K562 (cell line): ENCODE results near the gene NLRP9. TPM values are rescaled to one million over a fixed set of nuclear protein-coding genes. Genes with fewer than 3 reads are reported as not detected.

ENCODE experiments used
- ATAC-seq: fragments of 200-7000 bp; cut with Tn5 transposase; 3 replicates; pipeline ENCODE4 v1.9.1; 2020; ENCODE audit warnings: moderate library complexity
- BruUV-seq: library from RNA; stranded (reverse); fragments of 400-500 nt; replicated peaks from 2 replicates; lab custom pipeline; 2021; lab: Mats Ljungman, UMichigan
- CTCF ChIA-PET: fragments of 300-600 bp; formaldehyde crosslinking; extraction: SDS; loops from one replicate; lab custom pipeline; 2021; ENCODE audit warnings: low intra/inter-chr PET ratio; lab: Yijun Ruan, JAX
- POLR2A ChIA-PET: fragments of 300-600, 350-650 bp; sonication (Branson Sonifier 250); formaldehyde crosslinking; extraction: SDS; loops from one replicate; lab custom pipeline; 2021; ENCODE audit warnings: antibody characterized with exemption, inconsistent platforms; lab: Yijun Ruan, JAX
- DNase-seq, 4 experiments: peaks; one replicate each; pipeline versions ENCODE4 v3.0.0 to v3.0.0-alpha.2; 2011 to 2018; ENCODE audit warnings: low spot score in 3 of 4, mixed read lengths in 3 of 4; ENCODE audit errors: extremely low read depth in 1 of 4
- FAIRE-seq: peaks from 2 replicates; lab custom pipeline; 2011; peaks lifted over from hg19 to GRCh38; lab: Jason Lieb, UNC
- H2AFZ ChIP-seq: 2 replicates; pipeline ENCODE4 v1.6.0; 2011; ENCODE audit warnings: low read depth, low read length, control low read depth, inconsistent platforms
- H3K27ac ChIP-seq: fragments of 200-600 bp; 3 replicates; pipeline ENCODE4 v1.8.0; 2011; ENCODE audit warnings: low read depth, mild to moderate bottlenecking, control low read depth, inconsistent platforms, low read length, moderate library complexity, mixed read lengths; ENCODE audit errors: extremely low read depth
- H3K27me3 ChIP-seq, 2 experiments: fragments of 300-600 bp in 1 of 2; 2 replicates in 1 of 2; 3 replicates in 1 of 2; pipeline versions ENCODE4 v1.6.0 to v1.8.0; 2011; ENCODE audit warnings: inconsistent platforms in 2 of 2, low read length in 2 of 2, mild to moderate bottlenecking in 1 of 2, mixed read lengths in 1 of 2, moderate library complexity in 1 of 2; ENCODE audit not compliant: control insufficient read depth in 2 of 2, insufficient read depth in 2 of 2
- H3K36me3 ChIP-seq: fragments of 300-600 bp; 3 replicates; pipeline ENCODE4 v1.8.0; 2011; ENCODE audit warnings: mild to moderate bottlenecking, low read length, inconsistent platforms; ENCODE audit not compliant: control insufficient read depth, insufficient read depth
- H3K4me1 ChIP-seq, 2 experiments: fragments of 200-600 bp in 1 of 2; replicated peaks in 1 of 2; 2 replicates in 1 of 2; 3 replicates in 1 of 2; pipeline versions ENCODE4 v1.5.1 to v1.8.0; 2011; ENCODE audit warnings: inconsistent platforms in 2 of 2, low read length in 2 of 2, mild to moderate bottlenecking in 1 of 2, mixed read lengths in 1 of 2, moderate library complexity in 1 of 2; ENCODE audit not compliant: control insufficient read depth in 2 of 2, insufficient read depth in 2 of 2
- H3K4me2 ChIP-seq: 2 replicates; pipeline ENCODE4 v1.6.1; 2011; ENCODE audit warnings: low read length, control low read depth, inconsistent platforms, mixed read lengths; ENCODE audit not compliant: insufficient read depth
- H3K4me3 ChIP-seq: fragments of 200-600 bp; sonication (generic), shearing (Covaris generic); 2 replicates; pipeline ENCODE4 v1.5.1; 2016; ENCODE audit warnings: control low read depth, inconsistent platforms
- H3K79me2 ChIP-seq: fragments of 200-600 bp; 3 replicates; pipeline ENCODE4 v1.8.0; 2011; ENCODE audit warnings: low read length, inconsistent platforms; ENCODE audit not compliant: control insufficient read depth, insufficient read depth
- H3K9ac ChIP-seq, 2 experiments: 2 replicates each; pipeline versions ENCODE4 v1.6.0 to v1.6.1; 2011; ENCODE audit warnings: low read depth in 2 of 2, low read length in 2 of 2, control low read depth in 1 of 2, inconsistent platforms in 1 of 2, mild to moderate bottlenecking in 1 of 2, mixed read lengths in 1 of 2; ENCODE audit not compliant: insufficient read depth in 1 of 2
- H3K9me1 ChIP-seq: one replicate; pipeline ENCODE4 v1.6.0; 2011; ENCODE audit warnings: inconsistent platforms, mild to moderate bottlenecking, low read length, moderate library complexity; ENCODE audit not compliant: control insufficient read depth, insufficient read depth
- H3K9me3 ChIP-seq: replicated peaks from 2 replicates; pipeline ENCODE4 v1.5.1; 2011; ENCODE audit warnings: low read depth, low read length, inconsistent platforms; ENCODE audit not compliant: control insufficient read depth, insufficient read depth
- H4K20me1 ChIP-seq: replicated peaks from 2 replicates; pipeline ENCODE4 v1.6.1; 2011; ENCODE audit warnings: low read length, inconsistent platforms, mixed read lengths; ENCODE audit not compliant: control insufficient read depth, insufficient read depth
- MCM5 ChIP-seq: fragments of 450-650 bp; IDR thresholded peaks from 2 replicates; pipeline ENCODE4 v1.6.1; 2016; ENCODE audit warnings: low read depth
- NFXL1 ChIP-seq: fragments of 450-650 bp; formaldehyde crosslinking; IDR thresholded peaks from 2 replicates; pipeline ENCODE4 v1.4.0; 2021; ENCODE audit warnings: mild to moderate bottlenecking
- U2AF2 ChIP-seq: fragments of 200-400 bp; formaldehyde crosslinking; optimal IDR thresholded peaks from 2 replicates; pipeline ENCODE3; 2017; ENCODE audit warnings: low read depth, mild to moderate bottlenecking, low read length
- ZNF12 ChIP-seq: sonication (generic); formaldehyde crosslinking; IDR thresholded peaks from 2 replicates; pipeline ENCODE4 v1.4.0; 2020; ENCODE audit warnings: mild to moderate bottlenecking, missing genetic modification reagents
- ZNF695 ChIP-seq: fragments of 450-650 bp; formaldehyde crosslinking; IDR thresholded peaks from 2 replicates; pipeline ENCODE4 v1.4.0; 2020; ENCODE audit warnings: mild to moderate bottlenecking, moderate library complexity
- WGBS: fragments of 100-300 bp; shearing (Covaris generic); methylation state at CpG from one replicate; pipeline ENCODE4 v1.1.6; 2016; ENCODE audit warnings: low coverage, mixed read lengths; ENCODE audit not compliant: insufficient coverage; ENCODE audit errors: missing lambda C conversion rate; 5-methylcytosine and 5-hydroxymethylcytosine counted together
- in situ Hi-C: fragments of 300-500 bp; cut with MboI; formaldehyde crosslinking; loops from 4 replicates; pipeline ENCODE4 v1.15.0; 2018; ENCODE audit warnings: inconsistent platforms, mixed read lengths
- intact Hi-C: fragments of 100-400 bp; cut with micrococcal nuclease; formaldehyde crosslinking; loops from 2 replicates; pipeline ENCODE4 v1.14.2; 2022
- polyA plus RNA-seq, 8 experiments: library from polyadenylated mRNA; depleted of rRNA in 4 of 8; stranded (reverse) in 5 of 8; unstranded in 3 of 8; fragments of >200 nt; fragmentation: Nextera tagmentation in 2 of 8; fragmentation: Illumina TruSeq in 1 of 8; extraction: Ambion mirVana in 2 of 8; extraction: Trizol in 1 of 8; gene quantifications; 2 replicates each; pipeline versions ENCODE4 v1.2.1 to v1.2.3, GENCODE V29; 2011 to 2014; ENCODE audit warnings: inconsistent platforms in 1 of 8, missing spikeins in 1 of 8
- total RNA-seq, 7 experiments: library from RNA; depleted of rRNA in 6 of 7; stranded (reverse); fragments of >200 nt in 6 of 7; fragmentation: Illumina TruSeq in 2 of 7; extraction: Trizol in 2 of 7; gene quantifications; 2 replicates each; pipeline versions ENCODE4 v1.2.1 to v1.2.3, GENCODE V29; 2011 to 2021; ENCODE audit warnings: low replicate concordance in 1 of 7
- TF ChIP-seq, protein P1 (sequence below): sonication (generic); formaldehyde crosslinking; IDR thresholded peaks from 2 replicates; pipeline ENCODE4 v1.8.0; 2022; ENCODE audit warnings: mild to moderate bottlenecking, missing genetic modification reagents

NLRP9 gene
- total and polyA plus RNA-seq, 9 of the 15 experiments (the other 6 are each of a cell fraction or from before 2014, with no cell fraction given): not detected

- TF ChIP-seq, protein P1, sequence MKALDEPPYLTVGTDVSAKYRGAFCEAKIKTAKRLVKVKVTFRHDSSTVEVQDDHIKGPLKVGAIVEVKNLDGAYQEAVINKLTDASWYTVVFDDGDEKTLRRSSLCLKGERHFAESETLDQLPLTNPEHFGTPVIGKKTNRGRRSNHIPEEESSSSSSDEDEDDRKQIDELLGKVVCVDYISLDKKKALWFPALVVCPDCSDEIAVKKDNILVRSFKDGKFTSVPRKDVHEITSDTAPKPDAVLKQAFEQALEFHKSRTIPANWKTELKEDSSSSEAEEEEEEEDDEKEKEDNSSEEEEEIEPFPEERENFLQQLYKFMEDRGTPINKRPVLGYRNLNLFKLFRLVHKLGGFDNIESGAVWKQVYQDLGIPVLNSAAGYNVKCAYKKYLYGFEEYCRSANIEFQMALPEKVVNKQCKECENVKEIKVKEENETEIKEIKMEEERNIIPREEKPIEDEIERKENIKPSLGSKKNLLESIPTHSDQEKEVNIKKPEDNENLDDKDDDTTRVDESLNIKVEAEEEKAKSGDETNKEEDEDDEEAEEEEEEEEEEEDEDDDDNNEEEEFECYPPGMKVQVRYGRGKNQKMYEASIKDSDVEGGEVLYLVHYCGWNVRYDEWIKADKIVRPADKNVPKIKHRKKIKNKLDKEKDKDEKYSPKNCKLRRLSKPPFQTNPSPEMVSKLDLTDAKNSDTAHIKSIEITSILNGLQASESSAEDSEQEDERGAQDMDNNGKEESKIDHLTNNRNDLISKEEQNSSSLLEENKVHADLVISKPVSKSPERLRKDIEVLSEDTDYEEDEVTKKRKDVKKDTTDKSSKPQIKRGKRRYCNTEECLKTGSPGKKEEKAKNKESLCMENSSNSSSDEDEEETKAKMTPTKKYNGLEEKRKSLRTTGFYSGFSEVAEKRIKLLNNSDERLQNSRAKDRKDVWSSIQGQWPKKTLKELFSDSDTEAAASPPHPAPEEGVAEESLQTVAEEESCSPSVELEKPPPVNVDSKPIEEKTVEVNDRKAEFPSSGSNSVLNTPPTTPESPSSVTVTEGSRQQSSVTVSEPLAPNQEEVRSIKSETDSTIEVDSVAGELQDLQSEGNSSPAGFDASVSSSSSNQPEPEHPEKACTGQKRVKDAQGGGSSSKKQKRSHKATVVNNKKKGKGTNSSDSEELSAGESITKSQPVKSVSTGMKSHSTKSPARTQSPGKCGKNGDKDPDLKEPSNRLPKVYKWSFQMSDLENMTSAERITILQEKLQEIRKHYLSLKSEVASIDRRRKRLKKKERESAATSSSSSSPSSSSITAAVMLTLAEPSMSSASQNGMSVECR (CRISPR knock-in tag): no peak
- TF ChIP-seq U2AF2 (no peak), NFXL1 (CRISPR knock-in tag) (no peak)
These were observed at the start of gene NLRP9 (continued) for GRCh38 chr19:55738302-55738701.

DNA sequence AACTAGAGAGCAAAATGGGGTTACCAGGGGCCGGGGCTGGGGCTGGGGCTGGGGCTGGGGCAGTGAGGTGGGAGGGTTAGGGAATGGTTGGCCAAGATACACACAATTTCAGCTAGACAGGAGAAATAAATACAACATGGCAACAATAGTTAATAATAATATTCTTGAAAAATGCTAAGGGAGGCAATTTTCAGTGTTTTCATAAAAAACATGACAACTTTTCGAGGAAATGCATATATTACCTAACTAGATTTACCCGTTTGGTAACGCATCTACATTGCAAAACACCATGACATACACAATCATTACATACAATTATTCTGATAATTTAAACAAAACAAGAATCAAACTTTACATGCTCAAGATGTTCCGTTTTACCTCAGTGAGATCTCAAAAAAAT is 42.9 kb upstream of the NLRP9 start:
- no peaks in the 10 kb centered on the region for H3K36me3 ChIP-seq
- ATAC-seq: no peak
- DNase-seq: no peak
- TF ChIP-seq MCM5 (no peak), ZNF12 (no peak), ZNF695 (CRISPR knock-in tag) (no peak)
- TF ChIP-seq, all 486 proteins: peak for 0
- Histone ChIP-seq H3K27me3 (peaks cover 19 to 35% of the 10 kb centered on the region in 2 experiments), H3K4me3 (no peak overlapping the region), H2AFZ (no peak overlapping the region), H4K20me1 (no peaks in the 10 kb centered on the region), H3K79me2 (no peaks in the 10 kb centered on the region), H3K9me1 (no peaks in the 10 kb centered on the region), H3K9ac (no peak overlapping the region), H3K4me1 (no peaks in the 10 kb centered on the region), H3K9me3 (no peaks in the 10 kb centered on the region), H3K4me2 (no peak overlapping the region), H3K27ac (no peak overlapping the region)
- POLR2A ChIA-PET: no interaction called here
- in situ Hi-C loops: no loop called here
- 6% methylated on average over 5 of the region's 5 CpGs for WGBS
- FAIRE-seq: no peak
- intact Hi-C loops: no loop called here
- CTCF ChIA-PET: no interaction called here
- no TSS peak for BruUV-seq
